Choroid plexus epithelial cell (primary cell): ENCODE measurements around the gene RPL5.

Experiments used
- DNase-seq: peaks from one replicate; pipeline ENCODE4 v3.0.0-alpha.2; 2010; ENCODE audit warnings: low read depth
- H3K4me3 ChIP-seq: 2 replicates; pipeline ENCODE4 v1.5.1; 2011; ENCODE audit warnings: low read depth, mild to moderate bottlenecking, control low read depth, low read length, moderate library complexity
- TF ChIP-seq, protein P1 (sequence below): conservative IDR thresholded peaks from 2 replicates; pipeline ENCODE4 v1.5.1; 2011; ENCODE audit warnings: low read depth, mild to moderate bottlenecking, control low read depth, inconsistent platforms, low read length, moderate library complexity

The RPL5 gene

DNA sequence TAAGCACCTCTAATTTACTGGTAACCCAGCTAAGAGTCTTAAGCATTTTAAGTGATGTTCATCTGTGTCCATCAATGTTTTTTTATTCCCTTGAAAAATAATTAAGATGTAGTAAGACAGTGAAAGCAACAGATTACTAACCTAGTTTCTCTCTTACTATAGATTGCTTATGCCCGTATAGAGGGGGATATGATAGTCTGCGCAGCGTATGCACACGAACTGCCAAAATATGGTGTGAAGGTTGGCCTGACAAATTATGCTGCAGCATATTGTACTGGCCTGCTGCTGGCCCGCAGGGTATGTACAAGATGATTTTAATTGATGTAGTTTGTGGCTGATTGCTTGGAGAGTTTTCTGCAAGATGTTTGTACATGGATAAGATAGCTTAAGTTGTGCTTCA is 2.8 kb downstream of the RPL5 start:
- H3K4me3 ChIP-seq = no peak overlapping the region
- DNase-seq = no peak
- TF ChIP-seq, protein P1, sequence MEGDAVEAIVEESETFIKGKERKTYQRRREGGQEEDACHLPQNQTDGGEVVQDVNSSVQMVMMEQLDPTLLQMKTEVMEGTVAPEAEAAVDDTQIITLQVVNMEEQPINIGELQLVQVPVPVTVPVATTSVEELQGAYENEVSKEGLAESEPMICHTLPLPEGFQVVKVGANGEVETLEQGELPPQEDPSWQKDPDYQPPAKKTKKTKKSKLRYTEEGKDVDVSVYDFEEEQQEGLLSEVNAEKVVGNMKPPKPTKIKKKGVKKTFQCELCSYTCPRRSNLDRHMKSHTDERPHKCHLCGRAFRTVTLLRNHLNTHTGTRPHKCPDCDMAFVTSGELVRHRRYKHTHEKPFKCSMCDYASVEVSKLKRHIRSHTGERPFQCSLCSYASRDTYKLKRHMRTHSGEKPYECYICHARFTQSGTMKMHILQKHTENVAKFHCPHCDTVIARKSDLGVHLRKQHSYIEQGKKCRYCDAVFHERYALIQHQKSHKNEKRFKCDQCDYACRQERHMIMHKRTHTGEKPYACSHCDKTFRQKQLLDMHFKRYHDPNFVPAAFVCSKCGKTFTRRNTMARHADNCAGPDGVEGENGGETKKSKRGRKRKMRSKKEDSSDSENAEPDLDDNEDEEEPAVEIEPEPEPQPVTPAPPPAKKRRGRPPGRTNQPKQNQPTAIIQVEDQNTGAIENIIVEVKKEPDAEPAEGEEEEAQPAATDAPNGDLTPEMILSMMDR = no peak

DNA sequence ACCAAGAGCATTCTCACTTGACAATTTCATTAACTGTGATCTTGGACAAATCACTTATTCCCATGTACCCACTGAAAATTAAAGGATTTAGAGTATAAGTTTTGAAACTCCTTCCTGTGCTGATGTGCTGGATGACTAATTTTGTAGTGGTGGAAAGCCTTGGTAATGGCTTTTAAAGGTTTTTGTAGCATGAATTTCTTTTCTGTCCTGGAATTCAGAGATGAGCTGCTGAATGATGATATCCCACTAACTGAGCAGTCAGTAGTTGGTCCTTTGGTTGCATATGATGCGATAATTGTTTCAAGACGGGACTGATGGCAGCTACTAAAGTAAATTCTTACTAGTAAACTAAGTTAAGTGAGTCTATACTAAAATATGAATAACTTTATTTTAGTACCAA is 5.2 kb downstream of the RPL5 start:
- TF ChIP-seq, protein P1 = no peak
- no peak for DNase-seq
- H3K4me3 ChIP-seq = no peak overlapping the region

DNA sequence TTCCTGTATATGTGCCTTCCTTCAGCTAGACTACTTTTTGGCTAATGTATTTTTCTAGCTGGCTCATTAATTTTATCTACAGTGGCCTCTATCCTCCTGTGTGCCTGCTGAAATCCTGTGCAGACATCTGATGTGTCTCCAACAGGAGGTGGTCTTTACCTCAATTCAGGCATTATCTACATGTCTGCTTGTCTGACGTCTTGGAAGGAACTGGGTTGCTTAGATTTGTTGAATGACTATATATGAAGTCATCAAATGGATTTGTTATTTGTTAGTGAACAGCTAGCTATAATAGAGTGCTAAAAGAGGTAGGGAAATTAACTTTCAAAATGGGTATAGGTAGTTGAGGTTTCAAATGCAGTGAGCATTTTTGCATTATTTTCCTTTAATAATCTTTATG is 6.7 kb downstream of the RPL5 start:
- no peak for DNase-seq
- TF ChIP-seq, protein P1 = no peak
- H3K4me3 ChIP-seq = no peak overlapping the region

DNA sequence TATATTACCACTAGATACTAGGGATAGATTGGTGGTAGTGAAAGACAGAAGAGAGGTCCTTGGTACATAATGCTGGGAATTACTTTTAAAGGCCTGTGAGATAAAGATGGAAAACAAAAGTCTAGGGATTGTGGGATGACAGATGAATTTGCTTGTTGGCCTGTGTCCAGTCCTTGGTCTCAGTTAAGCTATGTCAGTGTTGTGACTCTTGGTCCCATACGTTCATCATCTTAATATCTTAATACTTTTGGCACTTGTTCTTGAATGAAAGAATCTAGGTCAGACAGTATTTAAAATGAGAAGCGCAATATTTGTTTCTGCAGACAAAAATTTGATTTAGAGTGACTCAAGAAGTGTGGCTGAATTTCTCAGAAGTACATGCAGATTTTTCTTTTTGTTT is 7.6 kb downstream of the RPL5 start:
- no peak for DNase-seq
- TF ChIP-seq, protein P1 = no peak
- H3K4me3 ChIP-seq = no peak overlapping the region

DNA sequence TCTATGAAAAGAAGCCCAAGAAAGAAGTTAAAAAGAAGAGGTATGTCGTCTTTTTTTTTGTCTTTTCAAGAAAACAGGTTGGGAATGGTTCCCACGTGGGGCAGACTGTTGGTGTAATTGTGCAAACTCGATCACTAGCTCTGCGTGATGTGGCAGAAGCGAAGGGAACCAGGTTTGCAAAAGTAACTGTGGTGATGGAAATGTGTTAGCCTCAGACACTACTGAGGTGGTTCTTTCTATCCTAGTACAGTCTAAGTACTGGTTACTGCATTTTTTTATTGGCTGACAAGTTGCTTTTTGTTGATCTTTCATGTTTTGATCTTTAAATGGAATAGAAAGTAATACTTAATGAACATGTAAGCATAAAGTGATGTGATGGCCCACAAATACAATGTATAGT is 8.8 kb downstream of the RPL5 start:
- TF ChIP-seq, protein P1 = no peak
- H3K4me3 ChIP-seq = no peak overlapping the region
- no peak for DNase-seq

DNA sequence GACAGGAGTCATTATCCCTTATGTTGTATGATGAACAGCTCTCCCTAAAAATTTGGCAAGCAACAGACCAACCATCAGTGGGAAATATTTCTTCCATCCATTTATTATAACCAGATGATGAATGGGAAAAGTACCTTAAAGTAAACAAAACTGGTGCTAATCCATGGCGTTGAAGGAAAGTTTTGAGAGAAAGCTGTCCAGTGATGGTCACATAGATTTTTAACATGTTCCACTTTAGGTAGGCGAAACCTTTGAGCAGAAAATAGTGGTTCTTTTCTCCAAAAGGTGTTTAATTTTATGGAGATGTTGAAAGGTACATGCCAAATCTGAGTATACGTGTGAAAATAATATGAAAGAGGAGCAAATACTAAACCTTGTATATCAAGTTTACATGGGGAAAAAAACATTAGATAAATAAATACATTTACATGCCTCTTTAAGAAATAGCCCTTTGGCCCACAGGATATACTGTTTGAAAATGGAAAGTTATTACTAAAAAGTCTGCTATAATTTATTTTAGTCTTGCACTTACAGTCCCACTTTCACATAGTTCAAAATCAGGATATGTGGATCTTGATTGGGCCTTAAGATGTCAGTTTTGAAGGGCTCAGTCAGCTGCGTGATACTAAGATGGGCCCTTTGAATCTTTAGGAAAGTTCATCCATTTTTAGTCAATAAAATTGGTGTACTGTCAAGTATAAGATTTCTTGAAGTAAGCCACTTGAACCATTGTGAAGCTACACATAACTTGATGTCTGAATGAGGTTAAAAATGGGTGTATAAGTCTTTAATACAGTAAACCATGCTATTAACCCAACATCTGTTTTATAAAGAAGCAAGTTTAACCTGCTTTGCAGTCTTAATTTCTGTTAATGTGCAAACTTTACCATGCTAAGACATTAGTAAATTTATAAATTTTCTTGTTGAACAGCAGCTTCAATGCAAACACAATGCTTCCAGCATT is 10.5 kb downstream of the RPL5 start:
- no peak overlapping the region for H3K4me3 ChIP-seq
- TF ChIP-seq, protein P1 = no peak
- no peak for DNase-seq

DNA sequence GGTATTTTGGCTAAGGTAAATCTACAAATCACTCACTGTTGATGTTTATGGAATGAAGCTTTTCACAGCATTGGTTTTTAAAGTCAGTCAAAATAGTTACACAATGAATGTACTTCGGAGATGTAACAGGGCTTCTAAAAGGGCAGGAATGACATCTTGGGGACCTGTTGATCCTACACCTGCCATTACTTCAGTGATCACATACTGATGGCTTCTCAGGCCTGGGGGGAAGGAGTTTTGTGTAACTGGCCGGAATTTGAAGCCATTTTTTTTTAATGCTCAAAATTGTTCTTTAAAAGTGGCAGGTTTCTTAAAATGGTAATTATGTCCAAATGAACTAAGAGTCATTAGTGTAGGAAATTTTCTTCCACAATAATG is 11.2 kb downstream of the RPL5 start:
- no peak for DNase-seq
- no peak overlapping the region for H3K4me3 ChIP-seq
- TF ChIP-seq, protein P1 = no peak
